A172 (cell line): ENCODE results near the gene HOMER1. TPM values are rescaled to one million over a fixed set of nuclear protein-coding genes. Genes with fewer than 3 reads are reported as not detected.

Source experiments
- total RNA-seq: library from RNA; depleted of rRNA; stranded (reverse); fragments of >200 nt; shearing (Covaris generic); gene quantifications from 2 replicates; pipeline ENCODE4 v1.2.3, GENCODE V29; 2014; rRNA removed

Gene HOMER1
- total RNA-seq, 1 experiment from 2014 or later, result 11.0 TPM

Other genes starting within 250 kb of the HOMER1 start
- 52.8 and 53.9 TPM in 2 replicates for gene TENT2, start 98.3 kb upstream of the HOMER1 start, total RNA-seq
- gene CMYA5, start 175.7 kb upstream of the HOMER1 start, total RNA-seq, result 0.02 and 0.16 TPM in 2 replicates